Breast epithelium (tissue), 3 donors: ENCODE results near the gene FBXW9.

Source experiments
- POLR2A ChIP-seq: fragments of 450-650 bp; IDR thresholded peaks from one replicate; pipeline ENCODE4 v1.6.1; 2016; ENCODE audit warnings: antibody characterized with exemption, mild to moderate bottlenecking, moderate library complexity
- TF ChIP-seq, protein P1 (sequence below), 3 donors: fragments of 450-650 bp; IDR thresholded peaks; one replicate each; pipeline ENCODE4 v1.5.1; 2016 to 2017; ENCODE audit warnings: antibody characterized with exemption in 3 of 3, mild to moderate bottlenecking in 3 of 3, moderate library complexity in 3 of 3

DNA sequence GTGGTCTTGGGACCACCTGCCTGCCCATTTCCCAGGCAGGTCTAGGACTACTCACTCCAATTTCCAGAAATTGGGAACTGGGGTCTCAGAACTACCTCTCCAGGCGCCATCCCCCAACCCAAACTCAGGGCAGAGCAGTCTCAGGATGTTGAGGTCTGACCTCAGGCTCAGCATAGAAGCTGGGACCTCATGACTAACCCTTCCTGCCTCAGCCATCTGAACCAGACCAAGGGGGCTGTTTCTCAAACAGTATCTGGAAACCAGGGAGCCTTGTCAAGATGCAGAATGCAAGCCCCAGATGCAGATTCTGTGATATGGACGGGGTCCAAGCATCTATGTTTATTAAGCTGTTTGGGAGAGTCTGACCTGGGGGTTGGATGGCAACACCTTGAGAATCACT is 1.3 kb downstream of the FBXW9 start:
- TF ChIP-seq, protein P1, sequence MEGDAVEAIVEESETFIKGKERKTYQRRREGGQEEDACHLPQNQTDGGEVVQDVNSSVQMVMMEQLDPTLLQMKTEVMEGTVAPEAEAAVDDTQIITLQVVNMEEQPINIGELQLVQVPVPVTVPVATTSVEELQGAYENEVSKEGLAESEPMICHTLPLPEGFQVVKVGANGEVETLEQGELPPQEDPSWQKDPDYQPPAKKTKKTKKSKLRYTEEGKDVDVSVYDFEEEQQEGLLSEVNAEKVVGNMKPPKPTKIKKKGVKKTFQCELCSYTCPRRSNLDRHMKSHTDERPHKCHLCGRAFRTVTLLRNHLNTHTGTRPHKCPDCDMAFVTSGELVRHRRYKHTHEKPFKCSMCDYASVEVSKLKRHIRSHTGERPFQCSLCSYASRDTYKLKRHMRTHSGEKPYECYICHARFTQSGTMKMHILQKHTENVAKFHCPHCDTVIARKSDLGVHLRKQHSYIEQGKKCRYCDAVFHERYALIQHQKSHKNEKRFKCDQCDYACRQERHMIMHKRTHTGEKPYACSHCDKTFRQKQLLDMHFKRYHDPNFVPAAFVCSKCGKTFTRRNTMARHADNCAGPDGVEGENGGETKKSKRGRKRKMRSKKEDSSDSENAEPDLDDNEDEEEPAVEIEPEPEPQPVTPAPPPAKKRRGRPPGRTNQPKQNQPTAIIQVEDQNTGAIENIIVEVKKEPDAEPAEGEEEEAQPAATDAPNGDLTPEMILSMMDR (IDR thresholded peaks at IDR 0.05) = no peak
- no peak for TF ChIP-seq POLR2A
